ENCODE measurements around the gene LSAMP.

- no peak for TF ChIP-seq CTCF (conservative IDR thresholded peaks at IDR 0.05; ENCODE audit: low read depth in 2 of 2)
- no peak for TF ChIP-seq POLR2AphosphoS5 (IDR thresholded peaks at IDR 0.05; ENCODE audit: low read depth)
- no peak for TF ChIP-seq EZH2 (IDR thresholded peaks at IDR 0.05; ENCODE audit: low read depth, unreplicated experiment)
- no peak for TF ChIP-seq EZH2phosphoT487 (IDR thresholded peaks at IDR 0.05; ENCODE audit: unreplicated experiment)
- no peak for TF ChIP-seq NANOG (IDR thresholded peaks at IDR 0.05; ENCODE audit: borderline replicate concordance)
- no peak for TF ChIP-seq REST (IDR thresholded peaks at IDR 0.05; ENCODE audit: unreplicated experiment)
- no peak for TF ChIP-seq CREB1 (CRISPR knock-in tag; IDR thresholded peaks at IDR 0.05; ENCODE audit: low read depth)
- TF ChIP-seq ZNF114 (CRISPR knock-in tag; IDR thresholded peaks at IDR 0.05): no peak
- no peak for TF ChIP-seq ZNF331 (CRISPR knock-in tag; IDR thresholded peaks at IDR 0.05; ENCODE audit: low read depth)
- no peak for TF ChIP-seq JUNB (IDR thresholded peaks at IDR 0.05; ENCODE audit: unreplicated experiment)
These were observed 29.5 kb upstream of the LSAMP start for GRCh38 chr3:116474801-116475200.
